Inflammatory macrophage treated with lipopolysaccharide for 1 hour (primary cell): Measurements from ENCODE around the gene ZC3H8.

ENCODE experiments used
- DNase-seq, 2 donors: peaks; one replicate each; pipeline ENCODE4 v3.0.0-alpha.2; 2020 to 2022

Gene ZC3H8

DNA sequence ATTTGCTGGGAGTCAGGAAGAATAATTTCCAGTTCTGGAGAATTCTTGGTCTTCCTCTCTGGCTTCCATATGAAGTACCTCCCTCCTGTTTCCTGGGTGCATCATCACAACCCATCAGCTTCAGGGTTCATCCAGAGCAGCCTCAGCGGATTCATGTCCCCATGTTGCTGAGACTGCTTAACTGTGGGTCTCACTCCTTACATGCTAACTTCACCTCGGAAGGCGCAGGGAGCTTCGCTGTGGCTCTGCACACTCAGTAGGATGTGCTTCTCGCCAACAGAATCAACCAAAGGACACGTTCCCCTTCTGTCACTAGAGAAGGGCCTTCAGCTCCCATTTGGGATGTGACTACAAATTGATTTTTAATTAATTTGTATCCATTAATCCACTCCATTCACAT, 92.5 kb downstream of the ZC3H8 start:
- DNase-seq = no peak
